Left hindlimb (tissue), 1 donor: ENCODE data around the gene SRRM4.

Source experiments
- DNase-seq: peaks from one replicate; pipeline ENCODE4 v3.0.0-alpha.2; 2018

The SRRM4 gene

DNA sequence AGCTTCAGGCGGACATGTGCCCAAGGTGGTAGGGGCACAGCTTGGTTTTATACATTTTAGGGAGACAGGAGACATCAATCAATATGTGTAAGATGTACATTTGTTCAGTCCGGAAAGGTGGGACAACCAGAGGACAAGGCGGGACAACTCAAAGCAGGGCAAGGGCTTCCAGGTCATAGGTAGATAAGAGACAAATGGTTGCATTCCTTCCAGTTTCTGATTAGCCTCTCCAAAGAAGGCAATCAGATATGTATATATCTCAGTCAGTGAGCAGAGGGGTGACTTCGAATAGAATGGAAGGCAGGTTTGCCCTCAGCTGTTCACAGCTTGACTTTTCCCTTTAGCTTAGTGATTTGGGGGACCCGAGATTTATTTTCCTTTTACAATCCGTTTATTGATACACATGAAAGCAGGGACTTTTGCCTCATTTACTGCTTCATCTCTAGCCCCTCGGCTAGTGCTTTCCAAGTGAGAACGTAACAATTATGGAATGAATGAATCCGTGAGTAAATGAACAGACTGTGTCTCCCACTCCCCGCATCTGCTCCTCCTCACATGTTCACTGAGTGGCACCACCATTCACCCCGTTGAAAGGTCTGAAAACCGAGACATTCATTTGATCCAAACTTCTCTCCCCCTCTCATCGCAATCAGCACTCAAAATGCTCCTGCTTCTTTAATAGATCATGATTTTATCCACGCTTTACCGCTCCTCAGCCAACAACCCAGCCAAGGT is 190.5 kb downstream of the SRRM4 start:
- DNase-seq, result no peak

DNA sequence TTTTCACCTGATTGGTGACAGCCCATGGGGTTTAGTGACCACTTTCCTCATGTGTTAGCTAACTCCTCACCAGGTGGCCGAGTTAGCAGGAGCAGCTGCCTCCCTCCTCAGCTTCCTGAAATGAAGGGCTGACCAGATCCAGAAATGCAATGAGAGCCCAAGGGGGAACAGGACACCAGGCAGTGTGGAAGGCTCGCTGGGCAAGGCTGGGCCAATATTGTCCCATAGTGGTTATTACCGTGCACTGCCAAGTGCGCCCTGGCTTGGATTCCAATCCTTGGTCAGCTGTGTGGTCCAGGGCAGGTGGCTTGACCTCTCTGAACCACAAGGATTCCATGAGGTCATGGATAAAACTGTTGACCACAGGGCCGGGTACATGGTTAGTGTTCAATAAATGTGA is 193.7 kb downstream of the SRRM4 start:
- no peak for DNase-seq

DNA sequence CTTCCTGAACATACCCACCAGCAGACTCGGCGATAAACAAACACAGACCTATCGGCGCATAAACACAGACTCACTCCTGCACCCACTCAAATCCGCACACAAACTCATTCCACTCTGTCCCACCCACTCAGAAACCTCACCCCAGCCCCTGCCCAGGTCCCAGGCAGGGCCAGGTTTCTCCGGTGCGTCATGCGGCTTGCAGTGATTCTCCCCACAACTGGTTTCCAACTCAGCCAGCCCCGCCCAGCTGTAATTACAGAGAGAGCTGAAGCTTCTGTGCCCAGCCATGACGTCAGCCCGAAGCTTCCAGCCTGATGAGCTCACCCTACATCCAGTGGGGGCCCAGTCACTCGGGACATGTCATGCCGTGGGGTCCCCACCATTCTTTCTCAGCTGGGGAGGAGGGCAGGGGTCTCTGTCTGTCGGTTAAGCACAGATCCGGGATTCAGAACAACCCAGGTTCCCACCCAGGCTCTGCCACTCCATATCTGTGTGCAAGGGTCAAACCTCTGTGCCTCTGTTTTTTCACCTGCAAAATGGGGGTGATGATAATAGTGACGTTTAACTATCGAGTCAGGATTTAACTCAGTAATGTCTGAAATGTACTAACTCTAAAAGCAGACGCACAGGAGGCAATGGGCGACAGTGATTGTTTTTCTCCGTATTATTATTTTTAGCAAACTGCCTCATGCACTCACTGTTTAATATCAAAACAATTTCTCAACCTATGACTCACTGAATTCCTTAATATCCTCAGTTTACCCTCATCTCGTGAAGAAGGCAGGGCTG is 195.1 kb downstream of the SRRM4 start:
- DNase-seq, result peak; percentile 85

DNA sequence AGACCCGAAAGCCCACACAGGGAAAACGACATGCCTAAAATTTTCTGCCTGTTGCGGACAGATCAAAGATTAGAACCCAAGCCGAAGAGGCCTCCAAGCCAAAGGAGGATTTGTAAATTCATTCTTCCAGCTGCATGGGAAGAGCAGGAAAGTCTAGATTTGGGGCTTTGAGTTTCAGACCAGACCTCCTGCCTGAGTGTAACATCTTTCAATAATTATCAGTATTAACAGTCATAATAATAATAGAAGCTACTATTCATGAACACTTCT is 195.7 kb downstream of the SRRM4 start:
- no peak for DNase-seq

DNA sequence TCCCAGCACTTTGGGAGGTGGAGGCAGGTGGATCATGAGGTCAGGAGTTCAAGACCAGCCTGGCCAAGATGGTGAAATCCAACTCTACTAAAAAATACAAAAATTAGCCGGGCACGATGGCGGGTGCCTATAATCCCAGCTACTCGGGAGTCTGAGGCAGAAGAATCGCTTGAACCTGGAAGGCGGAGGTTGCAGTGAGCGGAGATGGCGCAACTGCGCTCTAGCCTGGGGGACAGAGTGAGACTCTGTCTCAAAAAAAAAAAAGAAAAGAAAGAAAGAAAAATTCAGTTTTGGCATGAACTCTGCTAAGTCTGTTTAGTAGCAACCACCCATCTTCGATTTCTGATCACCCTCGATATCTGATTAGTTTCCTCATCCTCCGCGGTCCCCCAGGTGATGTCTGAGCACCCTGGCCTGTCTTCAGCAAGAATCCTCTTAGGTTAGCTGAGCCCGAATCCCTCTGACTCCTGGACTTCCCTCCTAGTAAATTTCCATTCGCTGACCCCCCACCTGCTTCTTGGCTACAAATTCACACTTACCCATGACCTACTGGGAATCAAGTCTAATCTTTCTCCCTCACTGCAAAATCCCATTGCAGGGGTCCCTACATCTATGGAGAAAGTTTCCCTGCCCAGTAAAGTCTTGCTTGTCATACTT is 196.5 kb downstream of the SRRM4 start:
- no peak for DNase-seq

DNA sequence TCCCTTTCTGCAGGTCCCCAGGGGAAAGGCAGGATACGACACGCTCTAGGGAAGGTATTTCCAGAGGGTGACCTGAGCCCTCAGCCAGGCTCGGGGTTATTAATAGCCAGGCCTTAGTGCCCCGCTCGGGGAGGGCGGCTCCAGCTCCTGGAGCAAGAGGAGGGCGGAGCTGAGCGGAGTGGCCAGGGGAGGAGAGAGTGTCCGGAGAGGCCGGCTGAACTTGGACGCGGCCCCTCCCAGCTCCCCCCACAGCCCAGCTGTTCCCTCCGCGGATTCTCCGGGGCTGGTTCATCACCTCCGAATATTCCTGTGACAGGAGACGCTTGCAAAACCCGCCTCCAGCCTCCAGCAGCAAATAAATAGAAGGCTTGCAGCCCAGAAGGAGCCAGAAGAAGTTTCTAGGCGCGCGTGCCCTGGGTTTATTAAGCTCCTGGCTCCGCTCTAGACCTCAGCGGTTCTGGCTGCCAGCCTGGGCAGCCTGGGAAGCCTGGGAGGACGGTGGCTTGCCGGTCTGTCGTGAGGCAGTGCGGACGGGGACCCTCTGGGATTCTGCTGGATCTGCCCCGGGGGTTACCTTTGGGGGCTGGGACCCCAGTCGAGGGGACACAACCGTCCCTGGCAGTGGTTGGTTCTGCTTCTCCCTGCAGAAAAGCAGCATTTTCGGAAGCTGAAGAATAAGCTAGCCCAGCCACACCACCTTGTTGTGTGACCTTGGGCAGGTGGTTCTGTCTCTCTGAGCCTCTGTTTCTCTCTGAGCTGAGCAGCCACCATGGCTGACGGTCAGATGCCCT is 197.4 kb downstream of the SRRM4 start, which contains the start of gene HSPB8:
Gene HSPB8 (plus strand): TSS at position 388 of the 791 bp plus-strand sequence. CDS start 382 bp downstream, at position 770.
- peak; percentile 84 for DNase-seq

DNA sequence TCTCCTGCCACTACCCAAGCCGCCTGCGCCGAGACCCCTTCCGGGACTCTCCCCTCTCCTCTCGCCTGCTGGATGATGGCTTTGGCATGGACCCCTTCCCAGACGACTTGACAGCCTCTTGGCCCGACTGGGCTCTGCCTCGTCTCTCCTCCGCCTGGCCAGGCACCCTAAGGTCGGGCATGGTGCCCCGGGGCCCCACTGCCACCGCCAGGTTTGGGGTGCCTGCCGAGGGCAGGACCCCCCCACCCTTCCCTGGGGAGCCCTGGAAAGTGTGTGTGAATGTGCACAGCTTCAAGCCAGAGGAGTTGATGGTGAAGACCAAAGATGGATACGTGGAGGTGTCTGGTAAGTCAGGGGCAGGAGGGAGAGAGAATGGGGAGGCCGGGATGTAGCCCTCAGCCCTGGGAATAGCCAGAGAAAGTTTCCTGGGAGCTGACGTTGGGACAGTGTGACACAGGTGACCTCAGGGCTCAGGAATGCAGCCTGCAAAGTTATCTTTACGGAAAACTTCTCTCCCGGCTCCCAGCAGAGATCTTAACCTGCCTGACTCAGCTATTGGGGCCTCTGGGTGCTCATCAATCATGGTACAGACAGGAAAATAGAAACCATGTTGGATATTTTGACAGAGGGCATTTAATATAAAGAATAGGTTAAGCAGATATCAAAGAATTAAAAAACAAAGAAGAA is 198.1 kb downstream of the SRRM4 start:
- DNase-seq, result no peak

DNA sequence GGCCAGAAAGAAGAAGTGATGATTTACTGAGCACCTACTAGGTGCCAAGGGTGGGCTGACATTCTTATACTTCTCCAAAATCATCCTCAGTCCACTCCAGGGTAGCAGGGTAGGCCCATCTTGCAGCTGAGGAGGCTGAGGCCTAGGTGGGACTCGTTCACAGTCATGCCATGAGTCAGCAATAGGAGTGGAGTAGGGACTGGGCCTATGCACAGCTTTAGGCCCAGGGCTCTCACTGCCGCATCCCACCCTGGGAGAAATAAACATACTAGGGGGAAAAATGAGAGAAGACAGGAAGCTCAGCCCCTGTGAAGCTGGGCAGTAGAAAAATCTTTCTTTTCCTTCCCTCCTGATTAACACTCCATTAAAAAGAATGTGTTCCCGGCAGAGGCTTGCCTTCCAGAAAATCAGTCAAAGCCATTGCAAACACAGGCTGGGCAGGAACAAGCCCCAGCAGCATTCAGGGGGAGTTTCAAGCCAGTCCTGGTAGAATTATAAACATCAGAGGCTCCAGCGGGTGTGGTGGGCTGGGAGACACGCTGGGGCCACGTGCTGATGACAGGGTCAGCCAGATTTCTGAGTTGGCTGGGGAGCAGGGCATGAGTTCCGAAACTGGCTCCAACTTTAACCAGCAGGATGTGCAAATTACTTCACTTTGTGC is 199.2 kb downstream of the SRRM4 start:
- peak; percentile 41 for DNase-seq

DNA sequence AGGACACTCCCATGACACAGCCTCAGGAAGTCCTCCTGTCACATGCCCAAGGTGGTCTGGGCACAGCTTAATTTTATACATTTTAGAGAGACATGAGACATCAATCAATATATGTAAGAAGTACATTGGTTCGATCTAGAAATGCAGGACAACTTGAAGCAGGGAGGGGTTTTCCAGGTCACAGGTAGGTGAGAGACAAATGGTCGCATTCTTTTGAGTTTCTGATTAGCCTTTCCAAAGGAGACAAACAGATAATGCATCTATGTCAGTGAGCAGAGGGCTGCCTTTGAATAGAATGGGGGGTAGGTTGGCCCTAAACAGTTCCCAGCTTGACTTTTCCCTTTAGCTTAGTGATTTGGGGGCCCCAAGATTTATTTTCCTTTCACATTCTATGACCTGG is 199.9 kb downstream of the SRRM4 start:
- DNase-seq, result no peak

DNA sequence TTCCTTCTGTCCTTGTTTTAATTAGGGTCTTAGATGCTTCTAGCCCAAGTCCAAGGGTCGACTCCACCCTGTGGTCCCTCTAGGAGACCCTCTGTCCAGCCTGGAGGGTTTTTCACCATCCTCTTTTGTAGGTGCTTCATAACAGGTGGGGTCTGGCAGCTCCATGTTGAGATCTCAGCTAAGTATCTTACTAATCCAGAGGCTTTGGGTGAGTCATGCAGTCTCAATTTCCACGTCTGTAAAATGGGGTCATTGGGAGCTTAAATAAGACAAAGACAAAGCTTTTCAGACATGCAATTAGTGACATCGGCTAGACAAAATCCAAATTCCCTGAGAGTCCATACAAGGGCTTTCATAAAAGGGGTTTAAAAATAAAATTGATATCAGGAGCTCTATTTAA is 200.6 kb downstream of the SRRM4 start:
- no peak for DNase-seq

DNA sequence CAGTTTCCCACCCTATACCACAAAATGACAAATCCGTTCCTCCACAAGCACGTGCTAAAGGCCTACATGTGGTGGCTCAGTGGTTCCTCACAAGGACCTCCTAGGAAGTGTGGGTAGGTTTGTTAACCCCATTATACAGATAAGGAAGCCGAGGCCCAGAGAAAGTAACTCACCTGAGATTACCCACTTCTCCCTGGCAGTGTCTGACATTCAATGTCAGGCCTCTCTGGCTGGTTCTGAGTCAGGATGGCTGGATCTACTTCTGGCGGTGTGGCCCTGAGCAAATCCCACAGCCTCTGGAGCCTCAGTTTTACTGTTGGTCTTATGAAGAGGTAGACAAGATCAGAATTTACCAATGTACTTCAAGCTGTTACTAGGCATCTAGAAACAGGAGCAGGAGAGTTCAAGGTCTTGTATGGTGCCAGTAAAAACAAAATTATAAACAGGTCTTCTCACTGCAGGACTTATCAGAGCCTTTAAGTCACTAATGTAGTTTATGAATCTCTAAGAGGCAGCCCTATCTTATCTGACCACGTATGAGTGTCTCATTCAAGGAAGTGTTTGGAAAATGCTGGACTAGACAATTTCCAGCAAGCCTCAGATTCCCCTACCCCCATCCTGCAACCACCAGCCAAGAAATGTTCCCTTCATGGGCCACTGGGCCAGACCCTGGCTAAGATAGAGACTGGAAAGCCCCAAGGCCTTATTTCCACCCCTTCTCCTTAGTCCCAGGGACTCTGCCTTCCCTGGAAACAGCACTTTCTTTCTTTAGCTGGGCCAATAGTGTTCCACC is 201.6 kb downstream of the SRRM4 start:
- no peak for DNase-seq

DNA sequence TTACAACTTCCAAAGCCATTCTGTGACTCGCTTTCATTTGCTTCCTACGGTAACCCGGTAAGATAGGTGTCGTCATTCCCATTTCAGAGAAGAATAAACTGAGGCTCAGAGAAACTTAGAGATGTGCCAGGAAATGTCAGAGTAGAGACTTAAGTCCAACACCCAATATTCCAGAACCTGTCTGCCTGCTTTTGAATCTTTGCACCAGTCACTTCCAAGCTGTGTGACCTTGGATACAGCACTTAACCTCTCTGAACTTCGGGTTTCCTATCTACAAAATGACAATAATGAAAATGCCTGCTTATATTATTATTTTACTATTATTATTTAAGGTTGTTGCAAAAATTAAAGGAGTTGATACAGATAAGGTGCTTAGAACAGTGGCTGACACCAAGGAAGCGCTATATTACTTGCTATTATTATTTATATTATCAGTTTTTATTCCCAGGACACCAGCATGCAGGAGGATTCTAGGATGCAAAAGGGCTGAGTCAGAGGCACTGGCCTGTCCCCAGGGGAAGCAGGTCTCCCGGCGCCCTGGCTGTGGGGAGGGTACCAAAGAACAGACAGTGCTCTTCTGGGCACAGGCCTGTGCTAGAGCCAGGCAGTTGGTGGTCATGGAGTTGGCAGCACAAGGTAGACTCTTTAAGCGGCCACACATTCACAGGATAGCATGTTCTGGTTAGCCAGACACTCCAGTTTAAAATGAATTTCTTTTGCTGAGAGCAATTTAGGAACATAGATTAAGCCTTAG is 202.8 kb downstream of the SRRM4 start:
- no peak for DNase-seq

DNA sequence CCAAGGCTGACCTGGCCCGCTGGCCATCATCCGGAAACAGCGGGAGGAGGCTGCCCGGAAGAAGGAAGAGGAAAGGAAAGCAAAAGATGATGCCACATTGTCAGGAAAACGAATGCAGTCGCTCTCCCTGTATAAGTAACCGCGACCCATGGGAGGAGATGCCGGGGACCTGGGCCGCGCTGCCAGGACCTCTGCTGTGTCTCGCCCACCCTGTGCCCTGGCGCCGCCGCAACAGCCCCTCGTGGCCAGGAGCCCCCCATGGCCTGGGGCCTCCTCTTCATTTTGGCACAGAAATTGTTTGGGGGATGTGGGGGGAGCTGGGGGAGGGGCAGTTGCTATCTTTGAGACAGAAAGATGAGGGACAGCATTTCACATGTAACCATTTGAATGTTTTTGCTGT is 213.9 kb downstream of the SRRM4 start:
- no peak for DNase-seq

DNA sequence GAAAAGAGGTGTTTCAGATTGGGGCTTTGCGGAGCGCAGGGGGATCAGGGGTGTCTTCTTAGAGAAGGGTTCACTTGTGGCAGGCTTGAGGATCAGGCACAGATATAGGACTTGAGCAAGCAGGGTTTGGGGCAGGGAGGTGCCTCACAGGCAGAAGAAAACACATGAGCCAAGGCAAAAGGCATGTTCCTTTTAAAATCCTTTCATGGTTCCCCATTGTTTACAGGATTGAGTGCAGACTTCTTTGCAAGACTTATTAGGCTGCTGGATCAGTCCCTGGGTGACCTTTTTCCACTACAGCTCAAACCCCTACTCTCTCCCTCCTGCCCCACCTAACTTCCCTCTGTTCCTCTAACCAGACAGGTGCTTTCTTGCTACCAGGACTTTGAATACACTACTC is 217.1 kb downstream of the SRRM4 start:
- DNase-seq, result no peak

DNA sequence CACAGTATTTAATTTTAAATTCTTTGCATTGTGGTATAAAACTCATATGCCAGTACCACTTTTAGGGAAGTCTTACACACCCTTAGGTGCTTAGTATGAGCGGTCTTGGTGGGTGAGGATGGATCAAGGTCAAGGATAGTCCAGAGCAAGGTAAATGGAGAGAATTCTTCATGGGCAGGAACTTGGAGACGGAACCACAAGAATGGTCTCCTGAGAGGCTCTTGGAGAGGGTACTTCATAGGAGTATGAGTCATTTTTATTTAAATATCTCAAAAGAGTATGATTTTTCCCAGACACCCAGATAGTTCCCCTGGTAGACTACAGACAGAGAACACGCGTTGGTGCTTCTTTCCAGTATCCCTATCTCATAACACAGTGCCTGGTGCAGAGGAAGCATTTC is 219.3 kb downstream of the SRRM4 start:
- DNase-seq, result no peak

DNA sequence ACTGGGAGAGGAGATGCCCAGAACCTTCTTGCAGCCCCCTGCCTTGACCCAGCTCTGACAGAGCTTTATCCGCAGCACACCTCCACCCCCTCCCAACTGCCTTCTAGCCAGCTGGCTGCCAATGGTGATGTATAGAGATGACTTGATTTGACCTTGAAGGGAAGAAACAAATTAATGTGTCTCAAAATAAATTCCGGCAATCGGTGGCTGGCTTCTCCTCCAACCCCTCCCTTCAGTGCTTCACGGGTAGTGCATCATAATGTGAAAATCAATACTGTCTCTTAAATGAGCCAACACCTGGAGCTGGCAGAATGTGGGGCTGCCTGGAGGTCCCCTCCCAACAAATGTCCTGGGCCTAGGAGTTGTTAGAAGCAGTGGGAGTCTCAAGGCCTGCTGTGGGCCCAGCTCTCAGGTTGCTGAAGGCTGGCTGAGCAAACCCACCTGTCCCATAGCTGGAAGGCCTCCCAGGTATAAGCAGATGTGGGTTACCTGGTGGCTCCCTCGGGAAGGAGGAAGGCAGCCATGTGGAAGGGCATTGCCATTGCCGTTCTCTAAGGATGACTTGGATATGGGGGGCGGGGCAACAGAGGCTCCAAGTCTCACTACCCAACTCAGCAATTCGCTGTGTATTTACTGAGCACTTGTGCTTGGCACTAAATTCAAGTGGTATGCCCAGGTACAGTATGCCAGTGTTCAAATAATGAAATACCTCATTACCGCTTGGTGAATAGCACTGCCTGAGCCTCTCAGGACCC is 220.6 kb downstream of the SRRM4 start:
- no peak for DNase-seq

DNA sequence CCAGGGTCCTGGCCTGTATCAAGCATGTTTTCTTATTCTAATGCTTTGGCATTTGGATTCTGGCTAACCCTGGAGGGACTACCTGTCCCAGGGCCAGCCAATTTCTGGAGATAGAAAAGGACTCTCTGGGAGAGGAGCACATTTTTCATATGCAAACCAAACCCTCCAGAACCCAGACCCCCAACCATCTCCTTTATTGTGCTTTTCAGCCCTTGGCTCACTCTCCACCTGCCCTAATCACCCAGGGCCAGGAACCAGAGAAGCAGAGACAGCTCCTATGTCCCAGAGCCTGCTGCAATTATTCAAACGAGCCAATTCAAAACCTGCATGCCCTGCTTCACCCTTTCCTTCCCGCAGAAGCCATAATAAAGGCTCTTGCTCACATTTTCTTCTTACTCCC is 221.2 kb downstream of the SRRM4 start:
- no peak for DNase-seq

DNA sequence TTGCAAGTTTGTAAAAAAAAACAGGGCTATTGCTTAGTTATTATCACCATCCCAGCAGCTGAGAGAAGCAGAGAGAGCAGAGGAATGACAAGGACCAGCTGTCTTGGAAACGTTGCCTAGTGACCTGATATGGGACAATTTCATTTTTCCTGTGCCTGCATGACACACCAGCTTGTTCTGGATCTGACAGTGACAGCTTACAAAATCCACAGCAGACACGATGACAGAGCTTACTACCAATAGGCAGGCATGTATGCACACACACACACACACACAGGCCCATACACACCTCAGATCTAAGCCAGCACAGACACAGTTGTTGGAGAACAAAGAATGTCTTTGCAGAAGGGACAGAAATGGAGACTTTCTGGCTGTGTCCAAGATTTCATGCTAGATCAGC is 222.8 kb downstream of the SRRM4 start:
- DNase-seq, result peak; percentile 37

DNA sequence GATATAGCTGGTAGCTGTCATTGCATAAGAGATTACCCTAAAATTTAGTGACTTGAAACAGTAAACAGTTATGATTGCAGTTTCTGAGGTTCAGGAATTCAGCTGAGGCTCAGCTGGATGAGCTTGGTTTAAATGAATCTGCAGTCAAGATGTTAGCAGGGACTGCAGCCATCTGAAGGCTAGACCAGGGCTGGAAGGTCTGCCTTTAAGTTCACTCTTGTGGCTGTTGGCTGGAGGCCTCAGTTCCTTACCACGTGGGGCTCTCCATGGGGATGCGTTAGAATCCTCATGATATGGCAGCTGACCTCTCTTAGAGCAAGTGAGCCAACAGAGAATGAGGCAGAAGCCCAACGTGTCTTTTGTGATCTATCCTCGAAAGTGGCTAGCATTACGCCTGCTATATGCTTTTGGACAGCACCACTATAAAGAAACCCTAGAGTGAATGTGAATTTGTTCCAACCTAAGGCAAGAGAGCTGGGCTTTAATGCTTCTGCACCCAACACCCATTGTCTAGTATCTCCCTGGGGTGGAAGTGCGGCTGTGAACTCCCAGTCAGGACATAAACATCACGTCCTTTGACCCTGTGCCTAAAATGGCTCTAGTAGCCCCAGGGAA is 223.4 kb downstream of the SRRM4 start:
- DNase-seq, result no peak
